GM18505 (cell line): ENCODE results near the gene POU4F1.

Source experiments
- ATAC-seq: cut with Tn5 transposase; IDR thresholded peaks from one replicate; pipeline ENCODE4 v1.9.1; 2021; ENCODE audit not compliant: unreplicated experiment
- POLR2A ChIP-seq: IDR thresholded peaks from 4 replicates; pipeline ENCODE4 v1.6.1; 2011; ENCODE audit warnings: borderline replicate concordance; ENCODE audit not compliant: insufficient read depth, insufficient read length; ENCODE audit errors: extremely low read depth

The POU4F1 gene

GRCh38 chr13:78611040-78611439 is 7.7 kb upstream of the POU4F1 start:
- TF ChIP-seq POLR2A: no peak
- ATAC-seq: no peak

GRCh38 chr13:78610381-78610883 is 7.1 kb upstream of the POU4F1 start:
- TF ChIP-seq POLR2A: no peak
- no peak for ATAC-seq

- TF ChIP-seq POLR2A: no peak
- ATAC-seq: no peak
Observed at GRCh38 chr13:78609464-78610205, 6.3 kb upstream of the POU4F1 start.

GRCh38 chr13:78608688-78609463 is 5.5 kb upstream of the POU4F1 start:
- TF ChIP-seq POLR2A: no peak
- no peak for ATAC-seq

GRCh38 chr13:78608252-78608687 is 4.9 kb upstream of the POU4F1 start:
- TF ChIP-seq POLR2A: no peak
- no peak for ATAC-seq

GRCh38 chr13:78607409-78608251 is 4.3 kb upstream of the POU4F1 start:
- ATAC-seq: no peak
- TF ChIP-seq POLR2A: no peak

GRCh38 chr13:78606471-78607408 is 3.4 kb upstream of the POU4F1 start:
- ATAC-seq: no peak
- TF ChIP-seq POLR2A: no peak

- no peak for TF ChIP-seq POLR2A
- ATAC-seq: no peak
Observed at GRCh38 chr13:78604782-78605611, 1.6 kb upstream of the POU4F1 start.

GRCh38 chr13:78602561-78603239 is 652 bp downstream of the POU4F1 start:
- ATAC-seq: peak; percentile 9
- no peak for TF ChIP-seq POLR2A

- no peak for ATAC-seq
- no peak for TF ChIP-seq POLR2A
Observed at GRCh38 chr13:78601874-78602560, 1.3 kb downstream of the POU4F1 start.
